OCI-LY3 (cell line): ENCODE data around the gene THUMPD2.

Source experiments
- H2AFZ ChIP-seq: fragments of 200-600, 300-600 bp; shearing (Covaris generic); 2 replicates; pipeline ENCODE4 v1.6.0; 2014; ENCODE audit warnings: antibody characterized with exemption, low read depth, low read length
- H3K27ac ChIP-seq: fragments of 200-600, 300-600 bp; sonication (generic); 2 replicates; pipeline ENCODE4 v1.5.1; 2014; ENCODE audit warnings: mild to moderate bottlenecking, low read length, moderate library complexity, mixed read lengths
- H3K27me3 ChIP-seq: fragments of 200-600, 300-600 bp; sonication (generic); 2 replicates; pipeline ENCODE4 v1.6.1; 2014; ENCODE audit warnings: low read depth, low read length, mixed read lengths
- H3K36me3 ChIP-seq: fragments of 200-600, 300-600 bp; sonication (generic); replicated peaks from 2 replicates; pipeline ENCODE3; 2014; ENCODE audit warnings: low read depth, low read length, mixed read lengths
- H3K4me1 ChIP-seq: fragments of 300-600, 200-600 bp; sonication (generic); 2 replicates; pipeline ENCODE4 v1.6.1; 2014; ENCODE audit warnings: low read length, mixed read lengths
- H3K4me2 ChIP-seq: fragments of 200-600, 300-600 bp; sonication (generic); 2 replicates; pipeline ENCODE4 v1.6.1; 2014; ENCODE audit warnings: low read length, mixed read lengths
- H3K4me3 ChIP-seq: fragments of 300-600, 200-600 bp; sonication (generic); 2 replicates; pipeline ENCODE4 v1.5.1; 2014; ENCODE audit warnings: antibody characterized with exemption, mild to moderate bottlenecking, low read length, moderate library complexity
- H3K79me2 ChIP-seq: fragments of 300-600, 200-600 bp; shearing (Covaris generic); 2 replicates; pipeline ENCODE4 v1.6.1; 2014; ENCODE audit warnings: mild to moderate bottlenecking, low read length, mixed read lengths
- H3K9ac ChIP-seq: fragments of 300-600, 200-600 bp; shearing (Covaris generic); 2 replicates; pipeline ENCODE4 v1.6.0; 2014; ENCODE audit warnings: mild to moderate bottlenecking, low read length, moderate library complexity
- H3K9me3 ChIP-seq: fragments of 200-600, 300-600 bp; shearing (Covaris generic); 2 replicates; pipeline ENCODE4 v1.6.1; 2014; ENCODE audit warnings: low read length, mixed read lengths; ENCODE audit not compliant: insufficient read depth
- H4K20me1 ChIP-seq: fragments of 200-600, 300-600 bp; sonication (generic); 2 replicates; pipeline ENCODE4 v1.6.1; 2016; ENCODE audit warnings: low read length, mixed read lengths; ENCODE audit not compliant: insufficient read depth
- EZH2phosphoT487 ChIP-seq: fragments of 200-600 bp; shearing (Covaris generic); IDR thresholded peaks from 2 replicates; pipeline ENCODE4 v1.6.1; 2018; ENCODE audit warnings: antibody characterized with exemption, mixed run types, low read depth
- TF ChIP-seq, protein P1 (sequence below): fragments of 200-600, 300-600 bp; sonication (generic); IDR thresholded peaks from 2 replicates; pipeline ENCODE4 v1.5.1; 2014; ENCODE audit warnings: antibody characterized with exemption, low read length, low read depth

Gene THUMPD2

GRCh38 chr2:39772812-39773152 lies 6.3 kb downstream of the THUMPD2 start:
- H3K27ac ChIP-seq = no peak overlapping the region
- H3K36me3 ChIP-seq = peaks cover 48% of the 10 kb centered on the region
- H2AFZ ChIP-seq = no peak overlapping the region
- no peaks in the 10 kb centered on the region for H3K9me3 ChIP-seq
- H3K4me2 ChIP-seq = no peak overlapping the region
- H3K4me1 ChIP-seq = peaks cover 13% of the 10 kb centered on the region
- peaks cover 51% of the 10 kb centered on the region for H4K20me1 ChIP-seq
- H3K9ac ChIP-seq = no peak overlapping the region
- H3K79me2 ChIP-seq = peaks cover 88% of the 10 kb centered on the region
- H3K4me3 ChIP-seq = no peak overlapping the region
- TF ChIP-seq, protein P1, sequence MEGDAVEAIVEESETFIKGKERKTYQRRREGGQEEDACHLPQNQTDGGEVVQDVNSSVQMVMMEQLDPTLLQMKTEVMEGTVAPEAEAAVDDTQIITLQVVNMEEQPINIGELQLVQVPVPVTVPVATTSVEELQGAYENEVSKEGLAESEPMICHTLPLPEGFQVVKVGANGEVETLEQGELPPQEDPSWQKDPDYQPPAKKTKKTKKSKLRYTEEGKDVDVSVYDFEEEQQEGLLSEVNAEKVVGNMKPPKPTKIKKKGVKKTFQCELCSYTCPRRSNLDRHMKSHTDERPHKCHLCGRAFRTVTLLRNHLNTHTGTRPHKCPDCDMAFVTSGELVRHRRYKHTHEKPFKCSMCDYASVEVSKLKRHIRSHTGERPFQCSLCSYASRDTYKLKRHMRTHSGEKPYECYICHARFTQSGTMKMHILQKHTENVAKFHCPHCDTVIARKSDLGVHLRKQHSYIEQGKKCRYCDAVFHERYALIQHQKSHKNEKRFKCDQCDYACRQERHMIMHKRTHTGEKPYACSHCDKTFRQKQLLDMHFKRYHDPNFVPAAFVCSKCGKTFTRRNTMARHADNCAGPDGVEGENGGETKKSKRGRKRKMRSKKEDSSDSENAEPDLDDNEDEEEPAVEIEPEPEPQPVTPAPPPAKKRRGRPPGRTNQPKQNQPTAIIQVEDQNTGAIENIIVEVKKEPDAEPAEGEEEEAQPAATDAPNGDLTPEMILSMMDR = no peak
- TF ChIP-seq EZH2phosphoT487 = no peak
- no peaks in the 10 kb centered on the region for H3K27me3 ChIP-seq

GRCh38 chr2:39772086-39772811 lies 6.8 kb downstream of the THUMPD2 start:
- peaks cover 8% of the 10 kb centered on the region for H3K4me1 ChIP-seq
- no peak for TF ChIP-seq EZH2phosphoT487
- TF ChIP-seq, protein P1 = no peak
- no peaks in the 10 kb centered on the region for H3K27me3 ChIP-seq
- no peak overlapping the region for H3K4me2 ChIP-seq
- H3K36me3 ChIP-seq = peaks cover 45% of the 10 kb centered on the region
- no peak overlapping the region for H2AFZ ChIP-seq
- peaks cover 83% of the 10 kb centered on the region for H3K79me2 ChIP-seq
- H3K27ac ChIP-seq = no peak overlapping the region
- no peak overlapping the region for H3K4me3 ChIP-seq
- no peaks in the 10 kb centered on the region for H3K9me3 ChIP-seq
- H4K20me1 ChIP-seq = peaks cover 51% of the 10 kb centered on the region
- H3K9ac ChIP-seq = no peak overlapping the region

DNA sequence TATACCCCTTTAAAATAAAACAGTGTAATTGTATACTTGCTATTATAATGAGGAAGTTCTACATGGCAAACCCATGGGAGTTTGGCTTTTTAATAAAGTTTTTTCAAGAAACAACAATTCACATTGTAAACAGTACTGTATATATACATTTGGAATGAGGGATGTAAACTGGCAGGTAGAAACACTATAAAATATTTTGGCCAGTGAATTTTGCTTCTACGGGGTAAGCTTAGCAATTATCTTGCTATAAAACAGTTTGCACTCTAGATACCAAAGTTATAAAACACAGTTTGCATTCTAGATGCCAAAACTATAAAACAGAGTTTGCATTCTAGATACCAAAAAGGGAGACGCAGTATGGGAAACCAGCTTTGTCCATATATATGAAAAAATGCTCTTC lies 16.6 kb downstream of the THUMPD2 start:
- H3K4me1 ChIP-seq = peaks cover 15% of the 10 kb centered on the region
- no peak overlapping the region for H2AFZ ChIP-seq
- H3K4me2 ChIP-seq = no peak overlapping the region
- no peaks in the 10 kb centered on the region for H3K9me3 ChIP-seq
- no peak overlapping the region for H3K27ac ChIP-seq
- no peak overlapping the region for H3K4me3 ChIP-seq
- H3K36me3 ChIP-seq = peaks cover 65% of the 10 kb centered on the region
- H3K27me3 ChIP-seq = no peaks in the 10 kb centered on the region
- no peaks in the 10 kb centered on the region for H3K79me2 ChIP-seq
- TF ChIP-seq, protein P1 = no peak
- no peak for TF ChIP-seq EZH2phosphoT487
- H3K9ac ChIP-seq = no peak overlapping the region
- H4K20me1 ChIP-seq = peaks cover 6% of the 10 kb centered on the region; the same call in 1 of the 2 replicates

DNA sequence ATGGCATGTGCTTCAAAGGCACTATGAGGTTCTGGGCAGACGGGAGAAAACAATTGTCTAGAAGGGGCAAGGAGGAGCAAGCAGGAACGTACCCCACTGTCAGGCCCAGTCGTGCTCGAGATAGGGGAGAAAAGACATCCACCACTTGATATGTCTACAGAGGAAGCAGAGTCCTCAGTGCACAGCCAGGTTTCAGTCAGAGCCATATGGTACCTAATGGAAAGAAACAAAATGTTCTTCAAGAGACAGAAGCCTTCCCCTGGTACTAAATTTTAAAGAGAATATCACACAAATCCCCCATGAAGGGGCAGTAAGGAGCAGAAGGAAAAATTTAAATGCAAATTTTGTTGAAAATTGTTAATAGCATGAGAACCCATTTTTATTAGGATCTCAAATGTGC lies 21.9 kb downstream of the THUMPD2 start:
- Histone ChIP-seq H3K27ac (no peak overlapping the region), H3K4me3 (no peak overlapping the region), H3K36me3 (peaks cover 68% of the 10 kb centered on the region), H3K79me2 (no peaks in the 10 kb centered on the region), H4K20me1 (no peaks in the 10 kb centered on the region), H3K4me1 (no peaks in the 10 kb centered on the region), H3K9me3 (no peaks in the 10 kb centered on the region), H3K4me2 (no peak overlapping the region), H2AFZ (no peak overlapping the region), H3K27me3 (no peaks in the 10 kb centered on the region), H3K9ac (no peak overlapping the region)
- TF ChIP-seq EZH2phosphoT487 = no peak
- TF ChIP-seq, protein P1 = no peak
